Stimulated activated CD4-positive, alpha-beta T cell treated with anti-CD3 and anti-CD28 coated beads, Interleukin-1b, Interleukin-23, amount 100 ng/mL, for 1 hour (primary cell): ENCODE measurements around the gene ARMC12.
"Not testable (repeated sequence)": the region's sequence is repeated elsewhere in the genome, so short reads cannot be mapped to it uniquely, and the experiment has no call there.

Experiments used
- DNase-seq, 2 donors: peaks; one replicate each; pipeline ENCODE4 v3.0.0-alpha.2; 2020; ENCODE audit warnings: low read depth in 2 of 2

Gene ARMC12, protein sequence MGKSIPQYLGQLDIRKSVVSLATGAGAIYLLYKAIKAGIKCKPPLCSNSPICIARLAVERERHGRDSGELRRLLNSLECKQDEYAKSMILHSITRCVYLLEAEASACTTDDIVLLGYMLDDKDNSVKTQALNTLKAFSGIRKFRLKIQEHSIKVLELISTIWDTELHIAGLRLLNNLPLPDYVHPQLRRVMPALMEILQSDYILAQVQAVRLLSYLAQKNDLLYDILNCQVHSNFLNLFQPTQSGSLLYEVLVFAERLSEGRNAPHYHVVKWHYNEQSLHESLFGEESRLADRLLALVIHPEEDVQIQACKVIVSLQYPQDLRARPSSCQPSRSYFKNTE

DNA sequence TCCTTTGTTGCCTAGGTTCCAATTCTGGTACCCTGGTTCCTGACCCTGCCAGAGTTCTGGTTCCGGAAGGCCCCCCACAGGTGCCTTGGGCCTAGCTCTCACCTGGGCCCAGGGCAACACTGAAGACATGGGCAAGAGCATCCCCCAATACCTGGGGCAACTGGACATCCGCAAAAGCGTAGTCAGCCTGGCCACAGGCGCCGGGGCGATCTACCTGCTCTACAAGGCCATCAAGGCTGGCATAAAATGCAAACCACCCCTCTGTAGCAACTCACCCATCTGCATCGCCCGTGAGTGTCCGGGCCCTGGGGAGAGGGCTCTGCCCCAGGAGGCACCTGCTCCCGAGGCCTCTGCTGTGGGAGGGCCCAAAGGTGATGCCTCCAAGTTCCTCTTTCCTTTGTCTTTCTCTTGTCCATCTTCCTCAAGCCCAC, at the start of gene ARMC12:
TSS of gene ARMC12 (plus strand) at position 51 of the 431 bp plus-strand sequence. CDS start at position 128, 77 bp downstream.
- DNase-seq = no peak

DNA sequence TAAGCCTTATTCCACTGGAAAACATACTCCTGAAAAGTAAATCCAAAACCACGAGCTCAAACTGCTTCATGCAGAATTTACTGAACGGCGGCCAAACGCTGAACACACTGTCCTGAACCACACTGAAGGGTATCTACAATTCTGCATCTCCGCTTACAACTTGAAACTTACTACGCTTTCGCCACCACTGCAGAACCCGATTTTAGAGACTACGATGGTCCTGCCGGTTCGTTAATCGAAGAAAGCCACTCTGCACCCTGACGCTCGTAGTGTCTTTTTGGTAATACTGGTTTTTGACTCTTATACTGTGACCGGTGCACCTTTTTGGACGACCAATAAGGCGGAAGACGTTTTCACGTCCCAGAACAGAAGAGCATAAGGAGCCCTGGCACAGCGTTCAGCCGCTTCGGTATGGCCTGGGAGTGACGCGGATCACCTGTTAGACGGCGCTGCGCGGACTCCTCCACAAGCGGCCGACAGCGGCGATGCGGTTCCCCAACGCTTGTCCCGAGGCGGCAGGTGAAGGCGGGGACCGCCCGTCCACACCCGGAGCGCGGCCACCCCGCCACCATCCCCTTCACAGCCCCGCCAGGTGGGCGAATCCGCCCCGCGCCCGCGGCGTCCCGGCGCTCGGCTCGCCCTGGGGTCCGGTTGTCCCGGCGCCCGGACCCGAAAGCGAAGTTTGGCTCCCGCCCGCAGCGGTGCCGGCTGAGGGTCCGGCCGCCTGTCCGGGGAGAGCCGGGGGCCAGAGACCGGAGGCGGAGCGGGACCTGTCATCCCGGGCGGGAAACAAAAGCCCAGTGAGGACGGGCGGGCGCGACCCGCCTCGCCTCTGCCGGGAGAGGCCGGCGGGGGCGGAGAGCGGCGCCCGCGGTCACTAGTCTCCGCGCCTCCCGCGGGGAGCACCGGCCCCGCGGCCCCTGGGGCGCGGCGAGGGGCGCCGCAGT, 48.9 kb upstream of the ARMC12 start:
- no peak for DNase-seq

DNA sequence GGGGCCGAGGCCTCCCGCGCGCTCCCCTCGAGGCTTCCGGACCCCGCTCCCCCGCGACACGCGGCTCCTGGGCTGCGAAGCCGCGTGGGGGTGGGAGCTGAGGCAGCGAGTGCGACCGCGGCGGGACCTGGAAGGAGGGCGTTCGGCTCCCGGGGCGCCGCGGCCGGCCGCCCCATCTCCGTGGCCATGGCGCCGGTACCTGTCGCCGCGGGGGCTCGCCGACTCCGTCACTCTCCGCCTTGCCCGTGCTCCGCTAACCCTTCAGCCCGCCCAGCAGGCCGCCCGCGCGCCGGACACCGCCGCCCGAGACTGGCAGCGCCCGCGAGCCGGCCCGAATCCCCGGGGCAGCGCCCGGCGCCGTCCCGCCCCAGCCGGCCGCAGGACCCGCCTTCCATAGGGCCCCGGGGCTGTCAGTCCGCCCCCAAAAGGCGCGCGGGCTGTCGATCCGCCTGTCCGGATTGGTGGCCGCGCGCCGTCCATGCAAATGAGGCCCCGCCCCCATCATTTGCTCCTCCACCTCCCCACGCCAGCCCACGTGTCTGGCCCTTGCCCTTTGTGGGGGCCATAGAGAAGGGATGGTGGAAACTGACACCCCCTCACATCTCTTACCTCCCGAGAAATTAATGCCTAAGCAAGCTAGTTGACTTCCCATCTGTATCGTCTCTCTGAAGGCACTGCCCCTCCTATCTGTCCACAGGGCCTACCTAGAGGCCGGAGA, 48.1 kb upstream of the ARMC12 start, which contains the start of gene FKBP5:
TSS of gene FKBP5 (minus strand) at position 311 of the 718 bp plus-strand sequence. CDS start 46,091 bp downstream, outside the sequence.
- peak; percentile 68 to 72 for DNase-seq

DNA sequence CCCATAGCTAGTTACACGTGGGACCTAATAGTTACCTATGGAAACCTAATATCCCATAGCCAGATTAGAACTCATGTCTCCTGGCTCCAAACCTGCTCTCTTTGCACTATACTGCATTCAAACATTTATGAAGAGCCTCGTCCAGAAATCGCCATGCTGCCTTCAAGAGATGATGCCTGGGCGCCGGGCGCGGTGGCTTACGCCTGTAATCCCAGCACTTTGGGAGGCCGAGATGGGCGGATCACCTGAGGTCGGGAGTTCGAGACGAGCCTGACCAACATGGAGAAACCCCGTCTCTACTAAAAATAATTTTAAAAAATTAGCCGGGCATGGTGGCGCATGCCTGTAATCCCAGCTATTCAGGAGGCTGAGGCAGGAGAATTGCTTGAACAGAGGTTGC, 46.8 kb upstream of the ARMC12 start:
- not testable (repeated sequence) for DNase-seq

DNA sequence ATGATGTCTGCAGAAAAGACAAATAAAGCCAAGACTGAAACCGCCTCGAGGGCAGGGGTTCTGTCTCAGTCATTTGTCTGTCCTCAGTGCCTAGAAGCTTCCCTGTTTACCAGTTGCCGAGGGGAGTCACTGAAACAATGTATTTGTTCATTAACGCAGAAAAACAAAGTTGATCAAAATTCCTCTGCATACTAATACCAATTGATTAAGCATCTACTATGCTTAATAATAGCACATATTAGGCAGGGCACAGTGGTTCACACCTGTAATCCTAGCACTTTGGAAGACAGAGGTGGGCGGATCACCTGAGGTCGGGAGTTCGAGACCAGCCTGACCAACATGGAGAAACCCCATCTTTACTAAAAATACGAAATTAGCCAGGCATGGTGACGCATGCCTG, 46.3 kb upstream of the ARMC12 start:
- no peak for DNase-seq

DNA sequence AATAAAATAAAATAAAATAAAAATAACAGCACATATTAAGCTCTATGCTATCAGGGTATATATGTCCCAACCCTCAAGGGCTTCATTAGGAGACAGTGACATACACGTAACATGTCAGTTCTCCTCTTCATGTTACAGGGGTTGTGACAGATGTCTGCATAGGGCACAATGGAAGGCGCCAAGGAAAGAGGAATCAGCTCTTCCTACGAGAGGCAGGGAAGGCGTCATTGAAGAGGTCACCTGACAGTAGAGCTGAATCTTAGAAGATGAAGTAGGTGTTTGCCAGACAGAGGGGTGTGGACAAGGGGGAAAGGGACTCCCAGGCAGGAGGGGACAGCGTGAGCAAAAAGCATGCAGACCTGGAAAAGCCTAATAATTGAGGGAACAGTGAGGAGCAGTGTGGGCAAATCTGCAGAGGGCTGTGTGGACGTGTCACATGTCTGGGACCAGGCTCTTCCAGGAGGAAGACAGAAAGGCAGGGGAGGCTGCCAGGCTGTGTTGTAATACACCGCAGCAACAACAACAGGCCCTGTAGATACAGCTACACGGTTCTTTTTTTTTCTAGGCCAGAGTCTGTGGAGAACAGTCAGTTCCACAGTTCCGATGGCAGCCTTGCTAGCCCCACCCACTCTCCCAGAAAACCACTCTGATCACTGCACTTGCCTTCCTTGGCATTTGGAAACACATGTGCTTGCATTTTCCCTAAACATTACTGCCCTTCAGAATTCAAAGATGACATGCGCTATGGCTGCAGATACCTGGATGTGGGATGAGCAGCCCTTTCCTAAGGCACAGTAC, 45.6 kb upstream of the ARMC12 start:
- no peak for DNase-seq

DNA sequence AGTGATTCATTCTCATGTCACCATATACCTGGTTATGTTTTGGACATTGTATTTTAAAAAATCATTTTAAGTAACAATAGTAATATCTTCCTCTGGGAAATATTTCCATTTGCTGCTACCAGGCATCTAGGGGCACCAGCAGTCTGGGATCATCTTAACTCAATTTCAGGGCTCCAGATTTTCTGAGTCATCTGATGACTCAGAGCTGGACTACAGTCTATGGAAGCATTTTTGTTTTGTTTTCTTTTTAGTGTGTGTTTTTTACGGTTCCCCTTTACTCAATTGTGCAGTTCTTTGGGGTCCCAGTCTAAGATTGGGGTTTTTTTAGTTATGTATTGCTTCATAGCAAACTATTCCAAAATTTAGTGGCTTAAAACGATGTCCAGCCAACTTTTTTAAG, 42.4 kb upstream of the ARMC12 start:
- DNase-seq = no peak

DNA sequence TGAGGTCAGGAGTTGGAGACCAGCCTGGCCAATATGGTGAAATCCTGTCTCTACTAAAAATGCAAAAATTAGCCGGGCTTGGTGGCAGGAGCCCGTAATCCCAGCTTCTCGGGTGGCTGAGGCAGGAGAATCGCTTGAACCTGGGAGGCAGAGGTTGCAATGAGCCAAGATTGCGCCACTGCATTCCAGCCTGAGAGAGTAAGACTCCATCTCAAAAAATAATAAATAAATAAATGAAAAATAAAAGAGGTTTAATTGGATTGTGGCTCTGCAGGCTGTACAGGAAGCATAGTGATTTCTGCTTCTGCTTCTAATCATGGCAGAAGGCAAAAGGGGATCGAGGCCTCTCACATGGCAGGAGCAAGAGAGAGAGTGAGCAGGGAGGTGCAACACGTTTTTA, 38.4 kb upstream of the ARMC12 start:
- DNase-seq = not testable (repeated sequence)

DNA sequence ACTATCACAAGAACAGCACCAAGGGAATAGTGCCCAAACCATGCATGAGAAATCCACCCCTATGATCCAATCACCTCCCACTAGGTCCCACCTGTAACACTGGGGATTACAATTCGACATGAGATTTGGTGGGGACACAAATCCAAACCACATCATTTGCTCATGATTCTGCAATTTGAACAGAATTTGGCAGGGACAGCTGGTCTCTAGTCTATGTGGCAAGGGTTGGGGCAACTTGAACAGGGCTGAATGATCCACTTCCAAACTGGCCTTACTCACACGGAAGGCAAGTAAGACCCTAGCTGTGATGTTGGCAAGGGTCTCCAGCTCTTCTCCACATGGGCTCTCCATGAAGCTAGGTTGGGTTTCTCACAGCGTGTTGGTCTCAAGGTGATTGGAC, 38.0 kb upstream of the ARMC12 start:
- DNase-seq = no peak

DNA sequence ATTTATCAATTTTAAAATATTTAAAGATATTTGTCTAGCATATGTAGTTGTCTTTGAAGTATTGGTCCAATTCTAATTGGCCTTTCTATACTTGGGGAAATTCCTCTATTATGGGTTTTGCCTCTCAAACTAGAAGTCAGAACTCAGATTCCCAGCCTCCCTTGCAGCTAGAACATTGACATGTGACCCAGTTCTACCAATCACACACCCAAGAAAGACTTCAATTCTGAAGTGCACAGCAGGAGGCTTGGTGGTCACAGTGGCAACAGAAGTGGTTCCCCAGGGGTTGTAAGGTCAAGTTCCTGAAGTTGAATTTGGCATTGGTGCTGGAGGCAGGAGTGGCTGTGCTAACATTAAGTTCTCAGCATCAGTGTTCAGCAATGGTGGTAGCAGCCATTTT, 33.3 kb upstream of the ARMC12 start:
- DNase-seq = no peak

DNA sequence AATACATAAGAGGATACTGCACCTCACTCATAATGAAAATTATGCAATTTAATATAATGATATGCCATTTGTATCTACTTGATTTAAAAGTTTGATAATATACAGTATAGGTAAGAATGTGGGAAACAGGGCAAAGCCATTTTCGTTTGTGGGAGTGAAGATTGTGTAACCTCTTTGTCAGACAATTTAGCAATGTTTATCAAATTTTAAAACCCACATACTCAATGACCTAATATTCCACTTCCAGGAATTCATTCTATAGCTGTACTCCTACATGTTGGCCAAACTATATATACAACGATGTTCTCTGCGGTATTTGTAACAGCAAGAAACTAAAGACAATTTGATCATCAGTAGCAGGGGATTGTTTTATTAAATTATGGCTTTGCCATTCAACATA, 30.4 kb upstream of the ARMC12 start:
- DNase-seq = no peak

DNA sequence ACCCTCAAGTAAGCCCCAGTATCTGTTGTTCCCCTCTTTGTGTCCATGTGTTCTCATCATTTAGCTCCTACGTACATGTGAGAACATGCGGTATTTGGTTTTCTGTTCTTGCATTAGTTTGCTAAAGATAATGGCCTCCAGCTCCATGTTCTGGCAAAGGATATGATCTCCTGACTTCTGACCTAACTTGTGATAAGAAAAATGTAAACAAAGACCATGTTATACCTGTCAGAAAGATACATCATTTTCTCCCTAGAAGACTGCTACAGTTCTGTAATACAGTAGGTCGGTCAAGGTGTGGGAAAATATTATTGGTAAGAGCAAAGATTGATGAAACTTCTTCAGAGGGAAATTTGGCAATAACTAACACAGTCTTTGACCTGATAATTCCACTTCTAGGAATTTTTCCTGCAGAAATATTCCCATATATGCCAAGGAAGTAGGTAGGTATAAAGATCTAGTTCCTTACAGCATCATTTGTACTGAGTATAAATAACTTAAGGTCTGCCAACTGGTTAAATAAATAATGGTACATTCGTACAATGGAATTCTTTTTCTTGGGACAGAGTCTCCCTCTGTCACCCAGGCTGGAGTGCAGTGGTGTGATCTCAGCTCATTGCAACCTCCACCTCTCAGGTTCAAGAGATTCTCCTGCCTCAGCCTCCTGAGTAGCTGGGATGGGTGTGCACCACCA, 29.0 kb upstream of the ARMC12 start:
- no peak for DNase-seq

DNA sequence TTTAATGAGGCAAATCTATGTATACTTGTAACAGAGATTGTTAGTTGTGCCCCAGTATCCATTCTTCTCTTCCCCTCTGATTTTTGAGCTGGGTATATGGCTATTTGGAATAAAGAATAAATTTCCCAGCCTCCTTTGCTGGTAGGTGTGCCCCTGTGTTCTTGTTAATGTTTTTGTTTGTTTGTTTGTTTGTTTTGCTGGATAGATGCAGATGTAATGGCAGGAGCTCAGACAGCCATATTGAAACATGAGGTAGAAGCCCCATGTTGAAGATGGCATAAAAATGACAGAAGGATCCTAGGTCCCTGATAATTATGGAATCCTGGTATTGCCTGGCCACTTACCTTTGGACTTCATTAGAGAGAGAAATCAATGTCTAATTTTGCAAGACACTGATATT, 28.2 kb upstream of the ARMC12 start:
- DNase-seq = no peak

DNA sequence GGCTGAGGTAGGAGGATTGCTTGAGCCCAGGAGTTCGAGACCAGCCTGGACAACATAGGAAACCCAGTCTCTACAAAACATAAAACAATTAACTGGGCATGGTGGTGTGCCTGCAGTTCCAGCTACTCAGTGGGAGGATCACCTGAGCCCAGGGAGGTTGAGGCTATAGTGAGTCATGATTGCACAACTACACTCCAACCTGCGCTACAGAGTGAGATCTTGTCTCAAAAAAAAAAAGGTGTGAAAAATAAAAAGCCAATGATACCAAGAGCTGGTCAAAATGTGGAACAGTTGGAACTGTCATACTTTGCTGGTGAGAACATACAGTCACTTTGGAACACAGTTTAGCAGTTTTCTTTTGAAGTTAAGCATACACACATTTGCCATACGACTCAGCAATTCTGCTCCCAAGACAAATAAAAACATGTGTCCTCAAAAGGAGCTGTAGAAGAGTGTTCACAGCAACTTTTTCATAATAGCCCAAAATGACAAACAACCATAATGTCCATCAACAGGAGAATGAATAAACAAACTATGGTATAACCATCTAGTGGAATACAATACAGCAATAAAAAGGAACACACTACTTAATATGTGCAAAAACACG, 26.5 kb upstream of the ARMC12 start:
- no peak for DNase-seq

DNA sequence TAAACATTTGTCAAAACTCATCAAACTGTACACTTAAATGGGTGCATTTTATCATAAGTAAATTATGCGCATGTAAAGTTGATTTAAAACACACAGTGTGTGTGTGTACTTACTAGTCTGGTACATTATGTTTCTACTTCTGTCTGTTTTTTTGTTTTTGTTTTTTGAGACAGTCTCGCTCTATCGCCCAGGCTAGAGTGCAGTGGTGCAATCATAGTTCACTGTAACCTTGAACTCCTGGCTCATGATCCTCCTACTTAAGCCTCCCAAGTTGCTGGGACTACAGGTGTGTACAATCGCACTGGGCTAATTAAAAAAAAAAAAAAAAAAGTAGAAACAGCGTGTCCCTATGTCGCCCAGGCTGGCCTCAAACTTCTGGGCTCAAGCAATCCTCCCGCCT, 25.1 kb upstream of the ARMC12 start:
- no peak for DNase-seq

DNA sequence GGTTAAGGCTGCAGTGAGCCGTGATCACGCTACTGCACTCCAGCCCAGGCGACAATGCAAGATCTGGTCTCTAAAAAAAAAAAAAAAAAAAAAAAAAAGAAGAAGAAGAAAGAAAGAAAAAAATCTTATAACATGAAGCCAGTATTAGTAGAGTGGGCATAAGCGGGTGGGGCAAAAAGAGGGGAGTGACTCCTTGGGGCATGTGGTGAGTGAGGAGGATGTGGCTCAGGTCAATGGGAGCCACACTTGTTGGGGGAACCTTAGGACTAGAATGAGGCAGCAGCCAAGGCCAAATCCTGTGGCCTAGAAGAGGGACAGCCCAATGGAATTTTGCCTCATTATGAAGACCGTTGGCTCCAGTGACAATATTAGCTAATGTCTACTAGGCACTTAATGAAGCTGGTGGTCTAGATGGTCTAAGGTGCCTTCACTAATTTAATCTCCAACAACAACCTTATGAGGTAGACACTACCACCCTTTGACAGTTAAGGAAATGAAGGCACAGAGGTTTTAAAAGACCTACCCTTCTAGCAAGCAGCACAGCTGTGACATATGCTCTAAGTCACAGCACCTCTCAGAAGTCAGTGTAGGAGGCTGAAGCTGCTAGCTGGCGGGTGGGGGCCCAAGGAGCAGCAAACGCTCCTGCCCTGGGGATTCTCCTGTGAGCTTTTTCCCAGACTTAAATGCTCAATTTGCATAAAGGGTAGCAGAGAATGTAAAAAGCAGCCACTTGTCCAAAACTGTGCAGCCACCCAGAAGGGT, 23.6 kb upstream of the ARMC12 start:
- no peak for DNase-seq

DNA sequence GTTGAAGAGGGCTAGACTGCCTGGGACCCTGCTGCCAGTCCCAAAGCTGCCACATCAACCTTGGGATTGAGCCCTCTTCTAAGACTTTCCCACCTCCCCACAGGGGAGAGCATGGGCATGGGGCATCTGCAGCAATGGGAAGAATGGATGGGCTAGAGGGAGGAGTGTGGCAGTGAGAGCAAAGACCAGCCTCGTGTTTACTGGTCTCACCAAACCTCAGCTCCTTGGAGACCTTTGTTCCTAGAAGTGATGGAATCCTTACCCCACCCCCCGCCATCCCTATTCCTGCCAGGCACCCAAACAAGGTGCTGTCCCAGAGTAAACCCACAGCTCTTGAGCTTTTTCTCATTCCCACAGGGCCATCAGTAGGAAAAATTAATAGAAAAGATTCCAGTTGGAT, 20.0 kb upstream of the ARMC12 start:
- no peak for DNase-seq

DNA sequence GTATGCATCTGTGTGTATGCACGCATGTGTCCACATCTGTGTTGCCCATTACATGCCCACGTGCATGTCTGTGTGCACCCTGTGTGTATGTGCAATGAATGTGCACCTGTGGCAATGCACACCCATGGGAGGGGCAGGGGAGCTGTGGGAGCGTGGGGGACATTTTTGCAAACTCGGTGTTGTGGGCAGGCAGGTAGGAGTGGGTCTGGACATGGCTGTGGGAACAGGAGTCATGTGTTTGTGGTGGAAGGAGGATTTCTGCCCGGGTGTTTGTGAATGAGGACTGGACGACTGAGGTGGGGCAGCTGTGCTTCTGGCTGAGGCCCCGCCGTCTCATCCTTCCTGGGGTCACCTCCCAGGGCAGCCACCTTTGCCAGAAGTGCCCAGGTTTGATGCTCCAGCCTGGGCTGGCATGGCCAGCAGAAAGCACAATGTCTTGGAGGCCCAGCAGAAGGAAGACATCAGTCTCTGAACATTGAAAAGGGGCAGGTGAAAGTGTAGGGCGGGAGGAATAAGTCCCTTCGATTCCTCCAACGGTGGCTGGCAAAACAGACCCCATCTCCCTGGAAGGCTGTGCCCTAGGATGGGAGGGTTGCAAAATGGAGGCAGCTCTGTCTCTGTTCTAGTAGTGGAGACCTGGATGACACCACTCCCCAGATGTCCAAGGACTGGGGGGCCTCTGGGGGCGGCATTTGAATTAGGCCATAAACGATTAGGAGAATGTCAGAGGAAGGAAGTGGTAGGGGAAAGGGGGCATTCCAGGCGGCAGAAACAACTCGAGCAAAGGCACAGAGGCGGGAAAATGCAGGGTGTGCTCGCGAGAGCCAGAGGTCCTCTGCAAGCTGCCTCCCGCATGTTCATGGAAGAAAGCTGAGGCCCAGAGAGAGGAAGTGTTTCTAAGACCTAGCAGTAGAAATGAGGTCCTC, 19.1 kb upstream of the ARMC12 start:
- no peak for DNase-seq
